OCI-LY3 (cell line): ENCODE results near the gene DRD1.

ENCODE experiments used
- EZH2phosphoT487 ChIP-seq: fragments of 200-600 bp; shearing (Covaris generic); IDR thresholded peaks from 2 replicates; pipeline ENCODE4 v1.6.1; 2018; ENCODE audit warnings: antibody characterized with exemption, mixed run types, low read depth
- TF ChIP-seq, protein P1 (sequence below): fragments of 200-600, 300-600 bp; sonication (generic); IDR thresholded peaks from 2 replicates; pipeline ENCODE4 v1.5.1; 2014; ENCODE audit warnings: antibody characterized with exemption, low read length, low read depth

DNA sequence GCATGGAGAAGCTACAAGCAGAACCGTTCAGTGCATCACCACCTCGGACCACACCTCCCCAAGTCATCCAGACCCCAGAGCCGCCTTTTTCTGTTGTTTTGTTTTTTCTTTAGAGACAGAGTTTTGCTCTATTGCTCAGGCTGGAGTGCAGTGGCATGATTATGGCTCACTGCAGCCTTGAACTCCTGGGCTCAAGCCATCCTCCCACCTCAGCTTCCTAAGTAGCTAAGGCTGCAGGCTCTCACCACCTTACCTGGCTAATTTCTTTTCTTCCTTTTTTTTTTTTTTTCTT, 20.9 kb upstream of the DRD1 start:
- TF ChIP-seq, protein P1, sequence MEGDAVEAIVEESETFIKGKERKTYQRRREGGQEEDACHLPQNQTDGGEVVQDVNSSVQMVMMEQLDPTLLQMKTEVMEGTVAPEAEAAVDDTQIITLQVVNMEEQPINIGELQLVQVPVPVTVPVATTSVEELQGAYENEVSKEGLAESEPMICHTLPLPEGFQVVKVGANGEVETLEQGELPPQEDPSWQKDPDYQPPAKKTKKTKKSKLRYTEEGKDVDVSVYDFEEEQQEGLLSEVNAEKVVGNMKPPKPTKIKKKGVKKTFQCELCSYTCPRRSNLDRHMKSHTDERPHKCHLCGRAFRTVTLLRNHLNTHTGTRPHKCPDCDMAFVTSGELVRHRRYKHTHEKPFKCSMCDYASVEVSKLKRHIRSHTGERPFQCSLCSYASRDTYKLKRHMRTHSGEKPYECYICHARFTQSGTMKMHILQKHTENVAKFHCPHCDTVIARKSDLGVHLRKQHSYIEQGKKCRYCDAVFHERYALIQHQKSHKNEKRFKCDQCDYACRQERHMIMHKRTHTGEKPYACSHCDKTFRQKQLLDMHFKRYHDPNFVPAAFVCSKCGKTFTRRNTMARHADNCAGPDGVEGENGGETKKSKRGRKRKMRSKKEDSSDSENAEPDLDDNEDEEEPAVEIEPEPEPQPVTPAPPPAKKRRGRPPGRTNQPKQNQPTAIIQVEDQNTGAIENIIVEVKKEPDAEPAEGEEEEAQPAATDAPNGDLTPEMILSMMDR = no peak
- no peak for TF ChIP-seq EZH2phosphoT487
